ENCODE measurements around the gene MTTP. TPM values are rescaled to one million over a fixed set of nuclear protein-coding genes. Genes with fewer than 3 reads are reported as not detected.

Gene MTTP
- total RNA-seq, 1 experiment from 2014 or later = 0.20 TPM

- no peak for TF ChIP-seq ZBTB33 (IDR thresholded peaks at IDR 0.05; ENCODE audit: extremely low read depth, insufficient replicate concordance, low read length)
- TF ChIP-seq POLR2A (IDR thresholded peaks at IDR 0.05; ENCODE audit: borderline replicate concordance, extremely low read depth, insufficient read depth, insufficient read length) = no peak
- TF ChIP-seq SRF (IDR thresholded peaks at IDR 0.05; ENCODE audit: low read depth) = no peak
- TF ChIP-seq TCF7L2 (IDR thresholded peaks at IDR 0.05; ENCODE audit: borderline replicate concordance, extremely low read depth, insufficient read depth, insufficient read length) = no peak
- TF ChIP-seq JUND (IDR thresholded peaks at IDR 0.05) = no peak
Measured at GRCh38 chr4:99664716-99665115, 90.1 kb downstream of the MTTP start (continued).

DNA sequence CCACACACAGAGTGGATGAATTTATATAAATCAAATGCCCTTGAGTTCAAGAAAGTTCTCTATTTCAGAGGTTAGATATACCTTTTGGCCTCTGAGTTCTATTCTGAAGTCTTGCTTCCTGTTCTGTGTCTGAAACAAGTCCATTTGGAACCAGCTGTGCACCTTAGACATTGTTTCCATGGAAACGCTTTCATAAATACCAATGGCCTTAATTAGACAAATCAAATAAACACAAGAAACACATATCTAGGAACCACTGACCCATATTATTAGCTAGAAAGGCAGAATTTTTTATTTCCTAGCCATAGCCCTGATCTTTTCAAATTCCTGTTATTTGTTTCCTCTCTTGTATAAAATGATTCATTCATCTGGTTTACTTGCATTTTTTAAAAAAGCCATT, 91.4 kb downstream of the MTTP start:
- TF ChIP-seq ATF3 (IDR thresholded peaks at IDR 0.05) (no peak), TCF7L2 (IDR thresholded peaks at IDR 0.05; ENCODE audit: borderline replicate concordance, extremely low read depth, insufficient read depth, insufficient read length) (no peak), POLR2A (IDR thresholded peaks at IDR 0.05; ENCODE audit: borderline replicate concordance, extremely low read depth, insufficient read depth, insufficient read length) (no peak), SIN3A (IDR thresholded peaks at IDR 0.05; ENCODE audit: low read depth) (no peak), JUND (IDR thresholded peaks at IDR 0.05) (no peak), ELF1 (IDR thresholded peaks at IDR 0.05; ENCODE audit: borderline replicate concordance, low read depth) (no peak), POLR2AphosphoS5 (IDR thresholded peaks at IDR 0.05; ENCODE audit: low read depth, low read length) (no peak), FOSL1 (IDR thresholded peaks at IDR 0.05; ENCODE audit: low read depth) (no peak), SRF (IDR thresholded peaks at IDR 0.05; ENCODE audit: low read depth) (no peak), ZNF274 (IDR thresholded peaks at IDR 0.05; ENCODE audit: low read depth, low read length) (no peak), RAD21 (IDR thresholded peaks at IDR 0.05; ENCODE audit: low read depth) (no peak)
- TF ChIP-seq, protein P1, sequence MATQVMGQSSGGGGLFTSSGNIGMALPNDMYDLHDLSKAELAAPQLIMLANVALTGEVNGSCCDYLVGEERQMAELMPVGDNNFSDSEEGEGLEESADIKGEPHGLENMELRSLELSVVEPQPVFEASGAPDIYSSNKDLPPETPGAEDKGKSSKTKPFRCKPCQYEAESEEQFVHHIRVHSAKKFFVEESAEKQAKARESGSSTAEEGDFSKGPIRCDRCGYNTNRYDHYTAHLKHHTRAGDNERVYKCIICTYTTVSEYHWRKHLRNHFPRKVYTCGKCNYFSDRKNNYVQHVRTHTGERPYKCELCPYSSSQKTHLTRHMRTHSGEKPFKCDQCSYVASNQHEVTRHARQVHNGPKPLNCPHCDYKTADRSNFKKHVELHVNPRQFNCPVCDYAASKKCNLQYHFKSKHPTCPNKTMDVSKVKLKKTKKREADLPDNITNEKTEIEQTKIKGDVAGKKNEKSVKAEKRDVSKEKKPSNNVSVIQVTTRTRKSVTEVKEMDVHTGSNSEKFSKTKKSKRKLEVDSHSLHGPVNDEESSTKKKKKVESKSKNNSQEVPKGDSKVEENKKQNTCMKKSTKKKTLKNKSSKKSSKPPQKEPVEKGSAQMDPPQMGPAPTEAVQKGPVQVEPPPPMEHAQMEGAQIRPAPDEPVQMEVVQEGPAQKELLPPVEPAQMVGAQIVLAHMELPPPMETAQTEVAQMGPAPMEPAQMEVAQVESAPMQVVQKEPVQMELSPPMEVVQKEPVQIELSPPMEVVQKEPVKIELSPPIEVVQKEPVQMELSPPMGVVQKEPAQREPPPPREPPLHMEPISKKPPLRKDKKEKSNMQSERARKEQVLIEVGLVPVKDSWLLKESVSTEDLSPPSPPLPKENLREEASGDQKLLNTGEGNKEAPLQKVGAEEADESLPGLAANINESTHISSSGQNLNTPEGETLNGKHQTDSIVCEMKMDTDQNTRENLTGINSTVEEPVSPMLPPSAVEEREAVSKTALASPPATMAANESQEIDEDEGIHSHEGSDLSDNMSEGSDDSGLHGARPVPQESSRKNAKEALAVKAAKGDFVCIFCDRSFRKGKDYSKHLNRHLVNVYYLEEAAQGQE (IDR thresholded peaks at IDR 0.05; ENCODE audit: low read depth) = no peak
- TF ChIP-seq, protein P2, sequence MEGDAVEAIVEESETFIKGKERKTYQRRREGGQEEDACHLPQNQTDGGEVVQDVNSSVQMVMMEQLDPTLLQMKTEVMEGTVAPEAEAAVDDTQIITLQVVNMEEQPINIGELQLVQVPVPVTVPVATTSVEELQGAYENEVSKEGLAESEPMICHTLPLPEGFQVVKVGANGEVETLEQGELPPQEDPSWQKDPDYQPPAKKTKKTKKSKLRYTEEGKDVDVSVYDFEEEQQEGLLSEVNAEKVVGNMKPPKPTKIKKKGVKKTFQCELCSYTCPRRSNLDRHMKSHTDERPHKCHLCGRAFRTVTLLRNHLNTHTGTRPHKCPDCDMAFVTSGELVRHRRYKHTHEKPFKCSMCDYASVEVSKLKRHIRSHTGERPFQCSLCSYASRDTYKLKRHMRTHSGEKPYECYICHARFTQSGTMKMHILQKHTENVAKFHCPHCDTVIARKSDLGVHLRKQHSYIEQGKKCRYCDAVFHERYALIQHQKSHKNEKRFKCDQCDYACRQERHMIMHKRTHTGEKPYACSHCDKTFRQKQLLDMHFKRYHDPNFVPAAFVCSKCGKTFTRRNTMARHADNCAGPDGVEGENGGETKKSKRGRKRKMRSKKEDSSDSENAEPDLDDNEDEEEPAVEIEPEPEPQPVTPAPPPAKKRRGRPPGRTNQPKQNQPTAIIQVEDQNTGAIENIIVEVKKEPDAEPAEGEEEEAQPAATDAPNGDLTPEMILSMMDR (IDR thresholded peaks at IDR 0.05 in 2 of 3, conservative IDR thresholded peaks at IDR 0.05 in 1 of 3; ENCODE audit: borderline replicate concordance in 1 of 3, insufficient read depth in 1 of 3, low read depth in 2 of 3, low read length in 2 of 3) = no peak

More for the DNA sequence above, 91.4 kb downstream of the MTTP start:
- H3K27ac ChIP-seq (ENCODE audit: low read depth, low read length) = no peak overlapping the region
- no TSS peak for BruUV-seq (replicated peaks)
- H2AFZ ChIP-seq (ENCODE audit: low read depth, low read length, poor library complexity, severe bottlenecking) = no peak overlapping the region
- ChIA-PET CTCF (no interaction called here), POLR2A (no interaction called here), RAD21 (ENCODE audit: low non-redundant PET in 1 of 2, low total read pairs in 2 of 2, uncharacterized antibody in 2 of 2, unreplicated experiment in 2 of 2) (no interaction called here)
- H3K4me1 ChIP-seq (ENCODE audit: control insufficient read depth in 1 of 2, insufficient read depth in 2 of 2, low read length in 2 of 2) = no peaks in the 10 kb centered on the region
- H3K4me2 ChIP-seq (ENCODE audit: low read length) = no peak overlapping the region
- no peaks in the 10 kb centered on the region for H4K20me1 ChIP-seq (ENCODE audit: insufficient read depth)
- no peak overlapping the region for H3K9ac ChIP-seq (ENCODE audit: low read length)
- no peaks in the 10 kb centered on the region for H3K79me2 ChIP-seq (ENCODE audit: insufficient read depth, low read length)
- no peaks in the 10 kb centered on the region for H3K27me3 ChIP-seq (ENCODE audit: insufficient read depth, low read length)
- intact Hi-C loops (cut with micrococcal nuclease) = no loop called here
- no peaks in the 10 kb centered on the region for H3K36me3 ChIP-seq (ENCODE audit: control insufficient read depth in 1 of 2, insufficient read depth in 2 of 2, low read length in 2 of 2)
- ATAC-seq (no peak), DNase-seq (ENCODE audit: low read depth, low spot score) (no peak)
- H3K9me3 ChIP-seq (ENCODE audit: control insufficient read depth in 1 of 2, insufficient read depth in 1 of 2, low read depth in 1 of 2, low read length in 2 of 2) = no peaks in the 10 kb centered on the region
- H3K9me2 ChIP-seq (ENCODE audit: insufficient read depth) = no peaks in the 10 kb centered on the region
- H3K4me3 ChIP-seq (replicated peaks in 1 of 2; ENCODE audit: low read depth in 1 of 2, low read length in 2 of 2) = no peak overlapping the region

Data from HCT116 (cell line).